Activated T-helper 17 cell treated with anti-CD3 and anti-CD28 coated beads, Interleukin-2, amount 50 U/mL, for 72 hours (primary cell): Measurements from ENCODE around the gene PTPN6. TPM values are rescaled to one million over a fixed set of nuclear protein-coding genes. Genes with fewer than 3 reads are reported as not detected.

Experiments
- ATAC-seq: fragments of 150-1000 bp; cut with Tn5 transposase; replicated peaks from 2 replicates; pipeline ENCODE4 v1.10.0; 2021; ENCODE audit warnings: mild to moderate bottlenecking, moderate library complexity
- H3K27ac Mint-ChIP-seq: one replicate; pipeline ENCODE4 v1.8.0; 2022; ENCODE audit warnings: mixed read lengths
- H3K27me3 Mint-ChIP-seq: one replicate; pipeline ENCODE4 v1.8.0; 2022; ENCODE audit warnings: mixed read lengths
- H3K36me3 Mint-ChIP-seq: one replicate; pipeline ENCODE4 v1.8.0; 2022; ENCODE audit warnings: low read depth, mild to moderate bottlenecking, mixed read lengths
- H3K4me1 Mint-ChIP-seq: one replicate; pipeline ENCODE4 v1.8.0; 2022; ENCODE audit warnings: mixed read lengths
- H3K4me3 Mint-ChIP-seq: one replicate; pipeline ENCODE4 v1.8.0; 2022; ENCODE audit warnings: mild to moderate bottlenecking, mixed read lengths
- H3K9me3 Mint-ChIP-seq: one replicate; pipeline ENCODE4 v1.8.0; 2022; ENCODE audit warnings: mixed read lengths
- total RNA-seq, 2 donors: library from RNA; stranded (reverse); gene quantifications; one replicate each; pipeline ENCODE4 v1.2.3, GENCODE V29; 2022

PTPN6 gene
- total RNA-seq, 2 donors from 2014 or later, result 134 to 223 TPM

DNA sequence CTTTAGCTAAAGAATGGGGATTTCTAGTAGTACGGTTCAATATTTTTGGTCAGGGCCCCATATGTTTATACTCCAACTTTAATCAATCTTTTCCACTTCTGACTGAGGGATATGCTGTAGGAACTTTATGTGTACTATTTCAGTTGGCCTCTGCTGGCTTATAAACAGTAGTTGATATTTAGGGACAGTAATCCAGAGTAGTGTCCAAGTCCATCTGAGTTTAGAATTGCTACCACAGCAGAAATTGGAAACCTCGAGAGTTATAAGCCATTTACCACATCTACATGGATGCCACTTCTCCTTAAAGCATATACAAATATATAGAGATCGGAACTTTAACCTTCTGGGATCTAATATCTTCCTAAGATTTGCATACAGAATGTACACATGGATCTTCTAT lies 55.5 kb downstream of the PTPN6 start:
- Mint-ChIP-seq H3K9me3 (no peaks in the 10 kb centered on the region), H3K27ac (no peak overlapping the region), H3K4me3 (no peak overlapping the region), H3K36me3 (peaks cover 76% of the 10 kb centered on the region), H3K4me1 (no peaks in the 10 kb centered on the region), H3K27me3 (no peaks in the 10 kb centered on the region)
- ATAC-seq, result no peak

DNA sequence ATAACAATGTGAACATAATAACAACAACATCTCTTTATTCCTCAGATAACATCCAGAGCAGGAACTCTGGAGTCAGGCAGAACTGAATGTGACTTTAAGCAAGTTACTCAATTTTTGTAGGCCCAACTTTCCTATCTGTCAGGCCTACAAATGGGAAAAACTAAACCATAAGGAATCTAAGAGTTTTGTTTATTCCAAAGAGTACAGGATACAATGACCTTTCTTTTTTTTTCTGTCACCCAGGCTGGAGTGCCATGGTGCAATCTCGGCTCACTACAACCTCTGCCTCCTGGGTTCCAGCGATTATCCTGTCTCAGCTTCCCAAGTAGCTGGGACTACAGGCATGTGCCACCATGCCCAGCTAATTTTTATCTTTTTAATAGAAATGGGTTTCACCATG lies 57.7 kb downstream of the PTPN6 start:
- Mint-ChIP-seq H3K36me3 (peaks cover 73% of the 10 kb centered on the region), H3K9me3 (no peaks in the 10 kb centered on the region), H3K4me3 (no peak overlapping the region), H3K4me1 (peaks cover 10% of the 10 kb centered on the region), H3K27me3 (no peaks in the 10 kb centered on the region), H3K27ac (no peak overlapping the region)
- no peak for ATAC-seq

DNA sequence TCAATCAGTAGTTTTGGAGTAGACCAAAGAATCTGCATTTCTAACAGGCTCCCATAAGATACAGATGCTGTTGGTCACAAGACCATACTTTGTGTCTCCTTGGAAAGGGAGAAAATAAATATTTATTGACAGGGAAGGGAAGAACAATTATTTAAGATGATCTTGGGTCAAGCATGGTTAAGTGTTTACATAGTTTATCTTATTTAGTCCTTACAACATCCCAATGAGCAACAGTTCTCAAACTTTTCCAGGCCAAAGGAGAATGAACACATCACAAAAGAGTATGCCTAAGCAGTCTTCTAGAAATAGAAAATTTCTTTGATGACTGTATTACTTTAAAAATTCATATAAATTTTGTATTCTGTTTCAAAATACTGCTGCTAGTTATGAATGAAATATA lies 58.4 kb downstream of the PTPN6 start:
- ATAC-seq, result no peak
- Mint-ChIP-seq H3K4me3 (no peak overlapping the region), H3K27ac (no peak overlapping the region), H3K36me3 (peaks cover 66% of the 10 kb centered on the region), H3K4me1 (peaks cover 10% of the 10 kb centered on the region), H3K27me3 (no peaks in the 10 kb centered on the region), H3K9me3 (no peaks in the 10 kb centered on the region)

Other genes starting within 250 kb of the PTPN6 start
- 10 to 100 TPM; 36.5 to 38.7 TPM for gene COPS7A, start 227.3 kb upstream of the PTPN6 start, total RNA-seq
- gene MLF2, start 198.2 kb upstream of the PTPN6 start, total RNA-seq, result 100 to 1,000 TPM; 132 to 279 TPM
- 100 to 1,000 TPM in 1 of 2 donors, 10 to 100 TPM in 1; 71.3 to 161 TPM for gene PTMS, start 185.0 kb upstream of the PTPN6 start, total RNA-seq
- gene LAG3, start 178.8 kb upstream of the PTPN6 start, total RNA-seq, result 100 to 1,000 TPM in 1 of 2 donors, 10 to 100 TPM in 1; 45.6 to 206 TPM
- 100 to 1,000 TPM; 224 to 261 TPM for gene CD4, start 161.8 kb upstream of the PTPN6 start, total RNA-seq
- under 1 TPM; 0.15 to 0.37 TPM for gene GPR162, start 129.5 kb upstream of the PTPN6 start, total RNA-seq
- gene P3H3, start 122.9 kb upstream of the PTPN6 start, total RNA-seq, result 1 to 10 TPM in 1 of 2 donors, not detected in 1; 1.1 TPM
- under 1 TPM in 1 of 2 donors, not detected in 1; 0.66 TPM for gene GNB3, start 110.4 kb upstream of the PTPN6 start, total RNA-seq
- 100 to 1,000 TPM in 1 of 2 donors, 10 to 100 TPM in 1; 86.9 to 104 TPM for gene CDCA3, start 100.1 kb upstream of the PTPN6 start, total RNA-seq
- gene USP5, start 99.2 kb upstream of the PTPN6 start, total RNA-seq, result 100 to 1,000 TPM in 1 of 2 donors, 10 to 100 TPM in 1; 83.4 to 149 TPM
- 1,000 to 10,000 TPM; 1,893 to 2,116 TPM for gene TPI1, start 83.8 kb upstream of the PTPN6 start, total RNA-seq
- gene SPSB2, start 78.1 kb upstream of the PTPN6 start, total RNA-seq, result 1 to 10 TPM; 2.2 to 2.4 TPM
- 1 to 10 TPM; 4.4 to 7.6 TPM for gene LRRC23, start 46.5 kb upstream of the PTPN6 start, total RNA-seq
- 100 to 1,000 TPM; 234 to 858 TPM for gene ENO2, start 36.8 kb upstream of the PTPN6 start, total RNA-seq
- 10 to 100 TPM; 34.0 to 62.3 TPM for gene ATN1, start 23.4 kb upstream of the PTPN6 start, total RNA-seq
- gene RNU7-1, start 7.5 kb upstream of the PTPN6 start, total RNA-seq, result not detected
- 100 to 1,000 TPM; 192 to 307 TPM for gene C12orf57, start 7.3 kb upstream of the PTPN6 start, total RNA-seq
- gene PHB2, start 19.3 kb downstream of the PTPN6 start, total RNA-seq, result 100 to 1,000 TPM; 285 to 436 TPM
- 10 to 100 TPM; 50.9 to 90.5 TPM for gene EMG1, start 19.6 kb downstream of the PTPN6 start, total RNA-seq
- 10 to 100 TPM; 13.2 to 34.8 TPM for gene LPCAT3, start 67.1 kb downstream of the PTPN6 start, total RNA-seq
- gene C1S, start 109.4 kb downstream of the PTPN6 start, total RNA-seq, result 10 to 100 TPM in 1 of 2 donors, 1 to 10 TPM in 1; 6.9 to 13.1 TPM
- gene C1R, start 141.1 kb downstream of the PTPN6 start, total RNA-seq, result 1 to 10 TPM; 3.2 to 3.3 TPM
- gene C1RL, start 157.9 kb downstream of the PTPN6 start, total RNA-seq, result 10 to 100 TPM; 14.0 to 30.6 TPM
- not detected for gene RBP5, start 177.5 kb downstream of the PTPN6 start, total RNA-seq
- gene CLSTN3, start 179.0 kb downstream of the PTPN6 start, total RNA-seq, result 10 to 100 TPM; 51.8 to 61.9 TPM
- gene PEX5, start 238.3 kb downstream of the PTPN6 start, total RNA-seq, result 10 to 100 TPM; 21.4 to 31.4 TPM